Glutamatergic neuron (in vitro differentiated cells): ENCODE measurements around the gene PALMD. TPM values are rescaled to one million over a fixed set of nuclear protein-coding genes. Genes with fewer than 3 reads are reported as not detected.

Source experiments
- DNase-seq: peaks from one replicate; pipeline ENCODE4 v3.0.0; 2022
- H3K27ac Mint-ChIP-seq: one replicate; pipeline ENCODE4 v1.8.0; 2020; ENCODE audit warnings: mild to moderate bottlenecking, mixed read lengths, inconsistent platforms; ENCODE audit not compliant: unreplicated experiment
- H3K27me3 Mint-ChIP-seq: one replicate; pipeline ENCODE4 v1.8.0; 2020; ENCODE audit warnings: mild to moderate bottlenecking, moderate library complexity, mixed read lengths, inconsistent platforms; ENCODE audit not compliant: unreplicated experiment
- H3K36me3 Mint-ChIP-seq: one replicate; pipeline ENCODE4 v1.8.0; 2020; ENCODE audit warnings: mild to moderate bottlenecking, mixed read lengths, inconsistent platforms; ENCODE audit not compliant: unreplicated experiment
- H3K4me1 Mint-ChIP-seq: one replicate; pipeline ENCODE4 v1.8.0; 2020; ENCODE audit warnings: mild to moderate bottlenecking, low read depth, mixed read lengths, inconsistent platforms; ENCODE audit not compliant: unreplicated experiment
- H3K4me3 Mint-ChIP-seq: one replicate; pipeline ENCODE4 v1.8.0; 2020; ENCODE audit warnings: mild to moderate bottlenecking, mixed read lengths, inconsistent platforms; ENCODE audit not compliant: unreplicated experiment
- H3K9me3 Mint-ChIP-seq: one replicate; pipeline ENCODE4 v1.8.0; 2020; ENCODE audit warnings: mild to moderate bottlenecking, moderate library complexity, mixed read lengths, inconsistent platforms; ENCODE audit not compliant: unreplicated experiment
- CTCF ChIP-seq: fragments of 200-600 bp; sonication (generic); IDR thresholded peaks from one replicate; pipeline ENCODE4 v1.5.0; 2021; ENCODE audit not compliant: partially characterized antibody, unreplicated experiment
- total RNA-seq: library from RNA; stranded (reverse); fragmentation: NEBNext Ultra II Directional; extraction: Animal tissue kit (Norgen Biotek cat#: 25700); gene quantifications from one replicate; pipeline ENCODE4 v1.2.1, GENCODE V29; 2021; ENCODE audit not compliant: unreplicated experiment

Gene PALMD
- total RNA-seq, 1 donor from 2014 or later: 5.1 TPM

GRCh38 chr1:99619583-99619982, 26.3 kb upstream of the PALMD start:
- H3K27me3 Mint-ChIP-seq: no peaks in the 10 kb centered on the region
- no peaks in the 10 kb centered on the region for H3K9me3 Mint-ChIP-seq
- peaks cover 10% of the 10 kb centered on the region for H3K4me1 Mint-ChIP-seq
- no peaks in the 10 kb centered on the region for H3K36me3 Mint-ChIP-seq
- no peak overlapping the region for H3K27ac Mint-ChIP-seq
- no peak for DNase-seq
- TF ChIP-seq CTCF: no peak
- no peak overlapping the region for H3K4me3 Mint-ChIP-seq

GRCh38 chr1:99621340-99621901, 24.5 kb upstream of the PALMD start:
- TF ChIP-seq CTCF: no peak
- H3K9me3 Mint-ChIP-seq: no peaks in the 10 kb centered on the region
- no peaks in the 10 kb centered on the region for H3K4me1 Mint-ChIP-seq
- no peak for DNase-seq
- no peak overlapping the region for H3K4me3 Mint-ChIP-seq
- no peak overlapping the region for H3K27ac Mint-ChIP-seq
- H3K36me3 Mint-ChIP-seq: no peaks in the 10 kb centered on the region
- H3K27me3 Mint-ChIP-seq: no peaks in the 10 kb centered on the region

- no peaks in the 10 kb centered on the region for H3K36me3 Mint-ChIP-seq
- DNase-seq: no peak
- H3K4me1 Mint-ChIP-seq: no peaks in the 10 kb centered on the region
- H3K27me3 Mint-ChIP-seq: no peaks in the 10 kb centered on the region
- no peak overlapping the region for H3K4me3 Mint-ChIP-seq
- no peak for TF ChIP-seq CTCF
- no peaks in the 10 kb centered on the region for H3K9me3 Mint-ChIP-seq
- H3K27ac Mint-ChIP-seq: no peak overlapping the region
Measured at GRCh38 chr1:99622702-99623347, 23.1 kb upstream of the PALMD start.

GRCh38 chr1:99623554-99623953, 22.4 kb upstream of the PALMD start:
- H3K27ac Mint-ChIP-seq: no peak overlapping the region
- TF ChIP-seq CTCF: no peak
- no peaks in the 10 kb centered on the region for H3K36me3 Mint-ChIP-seq
- H3K4me1 Mint-ChIP-seq: no peaks in the 10 kb centered on the region
- H3K9me3 Mint-ChIP-seq: no peaks in the 10 kb centered on the region
- no peak for DNase-seq
- no peaks in the 10 kb centered on the region for H3K27me3 Mint-ChIP-seq
- no peak overlapping the region for H3K4me3 Mint-ChIP-seq

- no peaks in the 10 kb centered on the region for H3K36me3 Mint-ChIP-seq
- no peak for DNase-seq
- no peaks in the 10 kb centered on the region for H3K27me3 Mint-ChIP-seq
- TF ChIP-seq CTCF: no peak
- H3K4me3 Mint-ChIP-seq: no peak overlapping the region
- H3K27ac Mint-ChIP-seq: no peak overlapping the region
- peaks cover 17% of the 10 kb centered on the region for H3K4me1 Mint-ChIP-seq
- no peaks in the 10 kb centered on the region for H3K9me3 Mint-ChIP-seq
Measured at GRCh38 chr1:99627615-99628014, 18.3 kb upstream of the PALMD start.
